Measurements from ENCODE around the gene CLCNKB.
"Not testable (repeated sequence)": the region's sequence is repeated elsewhere in the genome, so short reads cannot be mapped to it uniquely, and the experiment has no call there.

CLCNKB gene

DNA sequence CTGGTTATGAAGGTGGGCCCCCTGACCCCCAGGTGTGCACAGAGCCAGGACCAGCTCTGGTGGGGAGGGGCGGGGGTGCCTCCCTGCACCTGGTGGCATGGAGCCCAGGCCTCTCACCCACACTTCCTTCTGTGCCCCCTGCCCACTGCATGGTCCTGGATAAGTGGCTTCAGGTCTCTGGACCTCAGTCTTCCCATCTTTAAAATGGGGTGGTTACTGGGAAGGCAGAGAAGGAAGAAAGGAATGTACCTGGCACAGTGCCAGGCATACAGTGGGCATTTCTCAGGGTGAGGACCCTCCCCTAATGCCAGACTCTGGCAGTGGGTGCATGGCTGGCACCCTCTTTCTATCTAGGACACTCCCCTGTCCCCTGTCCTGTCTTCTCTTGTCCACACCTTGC, 14.3 kb upstream of the CLCNKB start:
- in situ Hi-C loops (cut with MboI; ENCODE audit: low sequenced_read_pairs), result no loop called here

DNA sequence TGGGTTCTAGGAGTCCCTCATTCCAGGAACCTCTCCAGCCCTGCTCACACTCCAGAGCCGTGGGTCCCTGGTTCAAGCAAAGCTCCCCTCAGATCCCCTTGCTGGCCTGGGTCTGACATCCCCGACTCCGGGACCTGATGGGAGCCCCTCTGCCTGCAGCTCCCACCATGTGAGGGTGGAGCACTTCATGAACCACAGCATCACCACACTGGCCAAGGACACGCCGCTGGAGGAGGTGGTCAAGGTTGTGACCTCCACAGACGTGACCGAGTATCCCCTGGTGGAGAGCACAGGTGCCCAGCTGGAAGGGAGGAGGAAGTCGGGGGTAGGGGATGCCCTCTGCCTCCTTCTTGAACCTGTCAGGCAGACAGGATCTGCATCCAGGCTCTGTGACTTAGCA, 12.0 kb upstream of the CLCNKB start:
- in situ Hi-C loops (cut with MboI; ENCODE audit: low sequenced_read_pairs), result no loop called here

DNA sequence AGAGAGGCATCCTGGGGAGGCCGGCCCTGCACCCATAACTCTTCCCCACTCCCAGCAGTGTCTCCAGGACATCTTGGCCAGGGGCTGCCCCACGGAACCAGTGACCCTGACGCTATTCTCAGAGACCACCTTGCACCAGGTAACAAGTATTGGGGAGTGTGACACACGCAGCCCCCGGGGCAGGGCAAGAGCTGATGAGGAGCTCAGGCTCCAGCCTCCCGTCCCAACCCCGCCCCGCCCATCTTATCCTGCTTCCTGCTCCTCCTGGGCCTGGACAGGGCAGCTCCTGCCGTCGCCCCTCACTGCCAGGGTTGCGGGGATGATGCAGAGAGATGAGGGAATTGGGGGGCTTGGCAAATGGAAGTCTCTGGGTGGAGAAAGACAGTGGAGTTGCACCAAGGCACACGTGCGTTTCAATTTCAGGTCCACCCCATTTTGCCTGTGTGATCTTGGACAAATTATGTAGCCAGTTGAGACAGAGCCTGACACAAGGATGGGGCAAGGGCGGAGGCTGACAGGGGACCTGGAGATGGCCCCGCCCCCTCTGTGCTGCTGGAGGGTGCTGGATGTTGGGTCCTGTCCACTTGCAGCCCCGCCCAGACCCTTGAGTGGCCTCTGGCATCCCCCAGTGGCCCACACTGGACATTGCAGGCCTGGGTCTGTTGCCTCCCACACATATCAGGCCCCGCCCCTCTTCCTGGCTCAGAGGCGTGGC, 11.0 kb upstream of the CLCNKB start:
- in situ Hi-C loops (cut with MboI; ENCODE audit: low sequenced_read_pairs), result no loop called here

DNA sequence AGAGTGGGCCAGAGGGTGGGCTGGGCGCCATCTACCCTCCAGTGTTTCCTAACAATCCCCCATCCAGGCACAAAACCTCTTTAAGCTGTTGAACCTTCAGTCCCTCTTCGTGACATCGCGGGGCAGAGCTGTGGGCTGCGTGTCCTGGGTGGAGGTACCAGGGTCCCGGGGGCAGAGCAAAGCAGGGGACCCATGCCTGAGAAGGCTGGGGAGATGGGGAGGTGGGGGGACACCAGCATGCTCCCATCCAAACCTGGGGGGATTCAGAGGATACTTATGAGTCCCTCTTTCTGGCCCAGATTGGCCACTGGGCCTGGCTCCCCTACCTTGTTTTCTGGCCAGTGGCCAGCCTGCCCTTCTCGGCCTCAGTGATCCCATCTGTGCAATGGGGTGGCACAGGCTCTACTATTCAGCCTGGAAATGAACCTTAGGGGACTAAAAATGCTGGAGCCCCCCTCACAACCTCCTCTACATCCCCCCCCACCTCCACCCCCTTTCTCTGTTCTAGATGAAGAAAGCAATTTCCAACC, 10.4 kb upstream of the CLCNKB start:
- in situ Hi-C loops (cut with MboI; ENCODE audit: low sequenced_read_pairs), result not testable (repeated sequence)

DNA sequence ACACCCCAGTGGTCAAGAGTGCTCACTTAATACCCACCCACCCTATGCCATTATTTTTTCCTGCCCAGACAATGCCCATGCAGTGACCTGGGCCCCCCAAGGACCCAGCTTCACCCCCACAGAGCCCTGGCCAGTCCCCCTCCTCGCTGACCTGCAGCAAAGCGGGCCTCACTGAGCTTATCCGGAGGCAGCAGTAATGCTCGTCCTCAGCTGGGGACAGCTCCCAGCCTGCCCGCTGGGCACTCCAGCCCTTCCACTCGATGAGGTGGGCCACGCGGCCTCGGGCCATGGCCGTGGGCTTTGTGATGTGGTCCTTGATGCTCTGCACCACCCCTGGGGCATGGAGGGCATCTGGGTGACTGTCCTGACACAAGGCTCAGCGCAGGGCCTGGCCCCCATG, 7.1 kb upstream of the CLCNKB start:
- in situ Hi-C loops (cut with MboI; ENCODE audit: low sequenced_read_pairs), result not testable (repeated sequence)

DNA sequence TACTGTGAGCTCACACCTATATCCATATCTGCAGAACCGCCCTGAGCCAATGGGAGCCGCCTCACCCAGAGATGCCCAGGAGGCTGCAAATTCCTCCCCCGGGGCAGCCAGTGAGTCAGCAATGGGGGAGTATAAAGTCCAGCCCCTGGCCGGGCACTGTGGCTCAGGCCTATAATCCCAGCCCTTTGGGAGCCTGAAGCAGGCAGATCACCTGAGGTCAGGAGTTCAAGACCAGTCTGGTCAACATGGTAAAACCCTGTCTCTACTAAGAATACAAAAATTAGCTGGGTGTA, 5.0 kb upstream of the CLCNKB start:
- in situ Hi-C loops (cut with MboI; ENCODE audit: low sequenced_read_pairs), result no loop called here

DNA sequence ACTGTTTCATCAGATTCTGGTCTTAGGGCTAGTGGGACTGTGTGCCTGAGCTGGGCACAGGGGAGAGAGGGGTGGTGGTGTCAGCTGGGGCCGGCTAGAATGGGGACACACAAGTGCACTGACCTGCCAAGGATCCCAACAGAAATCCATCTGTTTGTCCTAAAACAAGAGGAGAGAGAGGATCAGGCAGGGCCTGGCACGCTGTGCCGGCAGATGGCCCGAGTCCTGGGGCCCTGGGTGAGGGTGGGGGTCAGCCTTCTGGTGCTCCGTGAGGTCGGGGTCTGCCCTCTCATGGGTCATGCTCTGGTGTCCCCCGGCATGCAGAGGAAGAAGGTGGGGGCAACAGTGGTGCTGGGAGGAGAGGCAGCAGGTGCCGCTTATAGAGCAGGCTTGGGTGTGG, 3.7 kb upstream of the CLCNKB start:
- in situ Hi-C loops (cut with MboI; ENCODE audit: low sequenced_read_pairs), result not testable (repeated sequence)

DNA sequence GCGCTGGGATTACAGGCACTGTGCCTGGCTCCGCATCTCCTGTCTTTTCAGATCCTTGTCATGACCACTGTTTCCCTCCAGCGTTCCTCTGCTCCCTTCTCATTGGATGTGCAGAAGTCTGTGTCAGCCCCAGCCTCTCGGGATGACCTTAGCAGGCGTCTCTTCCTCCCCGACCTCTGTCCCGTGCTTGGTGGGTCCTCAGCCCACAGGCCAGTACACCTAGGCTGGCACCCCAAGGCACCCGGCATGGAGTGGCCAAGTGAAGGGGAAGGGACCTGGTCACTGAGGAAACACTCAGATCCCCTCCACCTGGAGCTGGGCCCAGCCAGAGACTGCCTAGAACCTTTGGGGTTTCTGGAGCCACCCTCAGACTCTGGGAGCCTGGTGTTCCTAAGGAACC, 2.4 kb upstream of the CLCNKB start:
- in situ Hi-C loops (cut with MboI; ENCODE audit: low sequenced_read_pairs), result no loop called here

DNA sequence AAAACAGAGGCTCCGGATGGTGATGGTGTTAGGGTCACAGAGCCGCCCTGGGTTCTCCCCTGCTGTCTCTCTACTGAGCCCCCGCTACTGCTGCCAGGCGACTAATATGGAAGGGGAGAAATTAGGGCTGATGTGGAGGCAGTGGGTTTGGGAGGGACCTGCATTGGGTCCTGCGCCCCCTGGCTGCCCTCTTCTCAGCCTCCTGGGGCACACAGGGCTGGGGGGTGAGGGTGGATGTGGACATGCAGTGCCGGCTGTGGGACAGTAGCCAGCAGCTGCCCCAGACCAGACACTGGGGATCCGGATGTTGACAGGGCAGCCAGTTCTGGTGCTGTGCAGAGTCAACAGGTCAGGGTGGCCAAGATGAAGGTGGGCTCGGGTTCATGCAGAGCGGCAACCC, 1.5 kb upstream of the CLCNKB start:
- in situ Hi-C loops (cut with MboI; ENCODE audit: low sequenced_read_pairs), result no loop called here

DNA sequence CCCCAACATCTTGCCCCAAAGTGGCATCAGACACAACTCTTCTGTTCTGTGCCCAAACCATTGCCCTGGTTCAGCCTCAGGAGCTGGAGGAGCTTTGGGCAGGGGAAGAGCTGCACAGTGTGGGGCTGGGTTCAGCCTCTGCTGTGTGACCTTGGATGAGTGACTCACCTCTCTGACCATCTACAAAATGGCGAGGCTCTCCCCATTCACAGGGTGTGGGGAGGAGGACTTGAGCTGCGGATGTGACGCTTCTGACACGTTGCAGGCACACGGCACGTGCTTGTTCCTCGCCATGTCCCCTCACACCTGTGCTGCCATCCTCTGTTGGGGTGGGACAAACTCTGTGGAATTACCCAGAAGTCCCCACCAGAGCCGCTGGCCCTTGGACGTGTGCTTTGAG, 928 bp upstream of the CLCNKB start:
- in situ Hi-C loops (cut with MboI; ENCODE audit: low sequenced_read_pairs), result not testable (repeated sequence)

DNA sequence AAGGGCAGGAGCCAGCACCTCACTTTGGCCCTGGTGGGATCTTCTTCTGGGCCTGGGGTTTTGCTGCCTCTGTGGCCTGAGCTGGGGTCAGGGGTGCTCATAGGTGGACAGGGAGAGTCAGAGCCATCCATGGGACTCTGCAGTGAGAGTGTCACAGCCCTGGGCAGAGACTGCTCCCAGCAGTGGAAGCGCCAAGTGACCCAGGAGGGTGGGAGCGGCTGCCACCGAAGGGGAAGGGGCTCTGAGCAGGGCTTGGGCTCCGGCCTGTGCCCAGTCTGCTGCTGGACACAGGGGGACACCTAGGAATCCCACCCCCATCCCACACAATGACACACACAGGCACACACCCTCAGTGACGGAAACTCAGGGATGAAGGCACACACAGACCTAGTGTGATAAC, 368 bp downstream of the CLCNKB start:
- in situ Hi-C loops (cut with MboI; ENCODE audit: low sequenced_read_pairs), result no loop called here

DNA sequence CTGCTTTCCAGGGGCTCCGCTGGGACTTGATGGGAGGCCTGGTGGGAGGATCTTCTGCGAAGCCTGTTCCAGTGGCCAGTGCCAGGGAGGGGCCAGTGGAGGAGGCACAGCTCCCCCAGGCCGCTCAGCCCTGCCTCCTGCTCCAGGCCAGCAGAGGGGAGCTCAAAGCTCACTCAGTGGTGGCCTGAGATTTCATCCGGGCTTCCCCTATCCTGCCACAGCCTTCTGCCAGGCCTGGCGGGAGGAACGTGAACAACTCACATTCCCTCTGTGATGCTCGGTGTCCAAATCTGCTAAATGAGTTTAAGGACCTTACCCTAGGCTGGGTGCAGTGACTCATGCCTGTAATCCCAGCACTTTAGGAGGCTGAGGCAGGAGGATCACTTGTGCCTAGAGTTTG, 3.3 kb downstream of the CLCNKB start:
- in situ Hi-C loops (cut with MboI; ENCODE audit: low sequenced_read_pairs), result no loop called here

DNA sequence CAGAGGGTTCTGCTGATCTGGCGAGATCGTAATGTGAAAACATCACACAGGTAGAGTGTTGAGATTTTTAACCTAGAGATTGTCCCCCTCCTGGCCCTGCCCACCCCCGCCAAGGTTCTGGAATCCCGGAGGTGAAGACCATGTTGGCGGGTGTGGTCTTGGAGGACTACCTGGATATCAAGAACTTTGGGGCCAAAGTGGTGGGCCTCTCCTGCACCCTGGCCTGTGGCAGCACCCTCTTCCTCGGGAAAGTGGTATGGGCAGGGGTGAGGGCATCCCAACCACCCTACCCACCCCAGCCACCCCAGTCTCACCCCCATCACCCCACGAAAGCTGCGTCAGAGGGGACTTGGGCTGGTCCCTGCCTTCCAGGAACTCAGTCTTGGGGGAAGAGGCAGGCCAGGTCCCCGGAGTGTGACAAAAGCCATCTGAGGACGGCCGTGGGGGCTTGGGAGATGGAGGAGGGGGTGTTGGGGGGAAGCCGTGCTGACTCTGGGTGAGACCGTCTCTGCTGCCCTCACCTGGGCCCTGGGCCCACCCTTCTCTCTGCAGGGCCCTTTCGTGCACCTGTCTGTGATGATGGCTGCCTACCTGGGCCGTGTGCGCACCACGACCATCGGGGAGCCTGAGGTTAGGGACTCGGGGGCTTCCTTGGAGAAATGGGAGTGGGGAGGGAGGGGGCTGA, 4.4 kb downstream of the CLCNKB start:
- in situ Hi-C loops (cut with MboI; ENCODE audit: low sequenced_read_pairs), result no loop called here

DNA sequence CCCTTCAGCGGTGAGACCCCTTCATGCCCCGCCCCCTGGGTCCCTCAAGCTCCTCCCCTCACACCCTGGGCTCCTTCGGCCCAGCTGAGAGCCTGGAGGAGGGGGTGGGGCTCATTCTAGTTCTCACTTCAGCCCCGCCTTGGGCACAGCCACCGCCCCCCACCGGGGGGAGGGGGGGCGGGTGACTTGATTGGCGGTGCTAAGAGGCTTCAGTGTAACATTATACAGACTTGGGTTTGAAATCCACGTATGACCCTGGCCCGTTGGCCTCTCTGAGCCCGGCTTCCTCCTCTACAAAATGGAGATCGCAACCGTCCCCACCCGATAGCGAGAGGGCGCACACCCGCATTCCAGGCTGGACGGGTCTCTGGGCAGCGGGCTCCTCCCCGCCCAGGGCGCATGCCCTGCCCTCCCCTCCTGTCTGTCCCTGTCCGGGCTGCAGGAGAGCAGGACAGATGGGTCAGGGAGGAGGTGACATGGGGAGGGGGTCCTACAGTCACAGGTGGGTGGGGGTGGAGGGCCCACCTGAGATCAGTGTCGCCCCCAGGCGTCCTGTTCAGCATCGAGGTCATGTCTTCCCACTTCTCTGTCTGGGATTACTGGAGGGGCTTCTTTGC, 5.1 kb downstream of the CLCNKB start:
- in situ Hi-C loops (cut with MboI; ENCODE audit: low sequenced_read_pairs), result no loop called here

DNA sequence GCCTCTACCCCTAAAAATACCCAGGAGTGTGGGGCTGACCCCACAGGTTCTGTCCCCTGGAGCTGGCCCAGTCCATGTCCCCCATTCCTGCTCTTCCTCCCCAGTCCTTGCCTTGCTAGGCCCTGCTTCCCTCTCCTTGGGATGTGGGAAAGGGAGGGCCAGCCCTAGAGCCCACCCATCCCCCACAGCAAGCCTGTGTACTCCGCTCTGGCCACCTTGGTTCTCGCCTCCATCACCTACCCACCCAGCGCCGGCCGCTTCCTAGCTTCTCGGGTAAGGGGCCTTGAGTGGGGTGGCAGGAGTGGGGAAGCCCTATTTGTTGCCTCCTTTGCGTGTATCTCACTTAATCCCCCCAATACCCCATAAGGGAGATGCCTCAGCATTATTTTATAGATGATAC, 6.7 kb downstream of the CLCNKB start:
- in situ Hi-C loops (cut with MboI; ENCODE audit: low sequenced_read_pairs), result no loop called here

DNA sequence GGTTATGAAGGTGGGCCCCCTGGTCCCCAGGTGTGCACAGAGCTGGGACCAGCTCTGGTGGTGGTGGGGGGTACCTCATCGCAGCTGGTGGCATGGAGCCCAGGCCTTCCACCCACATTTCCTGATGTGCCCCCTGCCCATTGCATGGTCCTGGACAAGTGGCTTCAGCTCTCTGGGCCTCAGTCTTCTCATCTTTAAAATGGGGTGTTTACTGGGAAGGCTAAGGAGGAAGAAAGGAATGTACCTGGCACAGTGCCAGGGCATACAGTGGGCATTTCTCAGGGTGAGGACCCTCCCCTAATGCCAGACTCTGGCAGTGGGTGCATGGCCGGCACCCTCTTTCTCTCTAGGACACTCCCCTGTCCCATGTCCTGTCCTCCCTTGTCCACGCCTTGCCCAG, 7.5 kb downstream of the CLCNKB start:
- in situ Hi-C loops (cut with MboI; ENCODE audit: low sequenced_read_pairs), result no loop called here

DNA sequence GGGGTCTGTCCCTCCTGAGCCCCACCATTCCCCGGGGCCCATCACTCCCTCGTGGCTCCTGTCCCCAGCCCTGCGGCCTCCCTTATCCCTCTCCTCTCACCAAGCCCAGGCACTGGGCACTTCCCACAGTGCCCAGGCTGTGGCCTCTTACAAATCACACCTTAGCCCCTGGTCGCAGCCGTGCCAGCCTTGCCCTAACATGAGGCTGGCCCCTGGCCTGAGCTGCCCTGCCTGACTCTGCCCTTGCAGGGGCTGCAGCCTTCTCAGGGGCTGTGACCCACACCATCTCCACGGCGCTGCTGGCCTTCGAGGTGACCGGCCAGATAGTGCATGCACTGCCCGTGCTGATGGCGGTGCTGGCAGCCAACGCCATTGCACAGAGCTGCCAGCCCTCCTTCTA, 8.4 kb downstream of the CLCNKB start:
- in situ Hi-C loops (cut with MboI; ENCODE audit: low sequenced_read_pairs), result not testable (repeated sequence)

DNA sequence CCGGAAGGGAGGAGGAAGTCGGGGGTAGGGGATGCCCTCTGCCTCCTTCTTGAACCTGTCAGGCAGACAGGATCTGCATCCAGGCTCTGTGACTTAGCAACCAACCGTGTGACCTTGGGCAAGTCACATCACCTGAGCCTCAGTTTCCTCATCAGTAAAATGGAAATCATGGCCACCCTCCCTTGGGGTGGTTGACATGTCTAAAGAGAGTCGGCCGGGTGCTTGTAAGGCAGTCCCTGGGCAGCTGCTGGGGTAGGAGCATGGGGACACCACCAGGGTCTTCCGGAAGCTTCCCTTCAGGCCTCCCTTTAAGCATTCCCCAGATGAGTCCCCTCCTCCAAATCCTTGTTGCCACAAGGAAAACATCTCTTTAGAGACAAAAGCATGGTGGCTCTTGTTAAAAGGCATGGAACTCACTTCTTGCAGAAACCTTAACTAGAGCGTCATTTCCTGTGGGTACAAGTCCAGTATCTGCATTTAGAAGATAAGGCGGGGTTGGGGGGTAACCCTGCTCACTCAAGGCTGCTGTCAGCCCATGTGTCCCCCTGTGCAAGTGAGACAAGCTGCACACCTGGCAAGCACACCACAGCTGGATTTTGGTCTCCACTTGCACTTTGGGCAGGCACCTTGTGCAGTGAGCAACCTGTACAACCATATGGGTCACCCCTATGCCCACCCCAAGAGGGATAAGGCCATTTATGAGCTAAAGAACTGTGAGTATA, 10.4 kb downstream of the CLCNKB start:
- in situ Hi-C loops (cut with MboI; ENCODE audit: low sequenced_read_pairs), result no loop called here

DNA sequence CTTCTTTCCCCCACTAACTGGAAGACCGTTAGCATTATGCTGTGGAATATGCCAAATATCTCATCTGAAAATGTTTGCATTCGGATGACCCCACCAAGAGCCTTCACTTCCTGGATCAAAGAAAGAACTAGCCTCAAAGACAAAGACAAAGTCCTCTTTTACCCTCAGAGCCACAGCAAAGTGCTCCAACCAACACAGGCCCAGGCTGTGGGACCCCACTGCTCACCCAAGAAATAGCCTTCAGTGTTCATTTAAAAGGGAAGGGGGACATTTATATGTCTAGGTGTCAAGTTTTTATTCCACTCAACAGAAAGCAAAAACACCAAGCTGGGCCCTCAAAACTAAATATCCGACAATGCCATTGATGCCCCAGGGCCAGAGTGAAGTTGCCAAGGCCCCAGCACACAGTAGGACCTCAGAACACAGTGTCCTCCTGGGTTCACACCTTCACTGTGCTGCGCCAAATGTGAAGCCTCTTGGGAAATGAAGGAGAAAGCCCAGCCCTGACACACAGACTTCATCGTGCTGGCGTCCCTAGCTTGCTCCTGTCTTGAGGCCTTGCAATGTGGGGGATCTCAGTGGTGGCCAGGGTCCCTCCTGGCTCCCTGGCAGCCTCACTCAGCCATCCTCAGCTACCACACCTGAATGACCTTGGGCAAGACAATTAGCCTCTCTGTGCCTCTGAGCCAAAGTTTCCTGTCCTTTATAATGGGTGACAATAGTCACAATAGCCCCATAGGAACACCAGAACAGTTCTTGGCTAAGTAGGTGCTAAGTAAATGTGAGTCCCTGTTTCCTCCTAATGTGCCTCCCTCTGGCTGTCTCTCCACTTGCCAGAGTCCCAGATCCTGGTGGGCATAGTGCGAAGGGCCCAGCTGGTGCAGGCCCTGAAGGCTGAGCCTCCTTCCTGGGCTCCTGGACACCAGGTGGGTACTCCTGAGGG, 11.3 kb downstream of the CLCNKB start:
- in situ Hi-C loops (cut with MboI; ENCODE audit: low sequenced_read_pairs), result no loop called here

All from hTERT RPE-1 (cell line).